ENCODE data around the gene ICAM2. TPM values are rescaled to one million over a fixed set of nuclear protein-coding genes. Genes with fewer than 3 reads are reported as not detected.

Gene ICAM2
- total RNA-seq, 1 donor from 2014 or later: not detected

DNA sequence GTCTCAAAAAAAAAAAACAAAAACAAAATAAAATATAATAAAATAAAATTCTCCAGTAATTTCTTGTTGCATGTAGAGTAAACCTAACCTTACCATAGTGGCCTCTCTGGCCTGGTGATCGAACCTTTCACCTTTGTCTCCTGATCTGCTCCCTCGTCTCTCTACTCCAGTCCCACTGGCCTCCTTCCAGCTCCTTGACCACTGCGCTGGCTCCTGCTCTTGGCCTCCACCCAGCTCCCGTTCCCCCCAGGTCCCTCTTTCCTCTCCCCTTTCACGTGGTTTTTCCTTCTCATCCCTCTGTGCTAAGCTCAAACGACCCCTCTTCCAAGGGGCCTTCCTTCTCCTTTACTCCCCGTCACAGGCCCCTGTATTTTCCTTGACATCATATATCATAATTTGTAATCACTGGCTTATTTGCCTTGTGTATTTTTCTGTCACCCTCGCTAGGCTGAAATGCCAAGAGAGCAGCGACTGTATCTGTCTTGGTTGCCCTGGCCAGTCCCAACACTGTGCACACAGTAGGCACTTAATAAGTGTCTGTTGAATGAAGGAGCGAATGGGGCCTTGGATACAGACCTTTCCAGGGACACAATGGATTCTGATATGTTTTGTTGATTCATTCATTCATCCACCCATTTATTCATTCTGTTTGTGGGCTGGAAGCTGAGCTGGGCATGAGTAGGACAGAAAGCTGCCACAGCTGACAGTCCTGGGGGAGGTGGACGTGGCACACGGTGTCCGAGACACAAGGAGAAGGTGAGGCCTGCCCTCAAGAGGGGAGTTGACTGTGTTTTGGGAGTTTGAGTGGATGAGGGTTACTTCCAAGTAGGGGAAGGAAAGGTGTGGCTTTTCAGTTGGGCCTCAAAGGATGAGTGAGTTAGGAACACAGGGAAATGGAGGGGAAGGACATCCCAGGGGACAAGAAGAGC is 41.9 kb downstream of the ICAM2 start:
- H3K36me3 Mint-ChIP-seq: no peaks in the 10 kb centered on the region
- no peak overlapping the region for H3K27ac Mint-ChIP-seq
- H3K4me3 Mint-ChIP-seq: no peak overlapping the region
- TF ChIP-seq, protein P1, sequence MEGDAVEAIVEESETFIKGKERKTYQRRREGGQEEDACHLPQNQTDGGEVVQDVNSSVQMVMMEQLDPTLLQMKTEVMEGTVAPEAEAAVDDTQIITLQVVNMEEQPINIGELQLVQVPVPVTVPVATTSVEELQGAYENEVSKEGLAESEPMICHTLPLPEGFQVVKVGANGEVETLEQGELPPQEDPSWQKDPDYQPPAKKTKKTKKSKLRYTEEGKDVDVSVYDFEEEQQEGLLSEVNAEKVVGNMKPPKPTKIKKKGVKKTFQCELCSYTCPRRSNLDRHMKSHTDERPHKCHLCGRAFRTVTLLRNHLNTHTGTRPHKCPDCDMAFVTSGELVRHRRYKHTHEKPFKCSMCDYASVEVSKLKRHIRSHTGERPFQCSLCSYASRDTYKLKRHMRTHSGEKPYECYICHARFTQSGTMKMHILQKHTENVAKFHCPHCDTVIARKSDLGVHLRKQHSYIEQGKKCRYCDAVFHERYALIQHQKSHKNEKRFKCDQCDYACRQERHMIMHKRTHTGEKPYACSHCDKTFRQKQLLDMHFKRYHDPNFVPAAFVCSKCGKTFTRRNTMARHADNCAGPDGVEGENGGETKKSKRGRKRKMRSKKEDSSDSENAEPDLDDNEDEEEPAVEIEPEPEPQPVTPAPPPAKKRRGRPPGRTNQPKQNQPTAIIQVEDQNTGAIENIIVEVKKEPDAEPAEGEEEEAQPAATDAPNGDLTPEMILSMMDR (conservative IDR thresholded peaks at IDR 0.05): no peak
- no peaks in the 10 kb centered on the region for H3K27me3 Mint-ChIP-seq
- DNase-seq (ENCODE audit: extremely low spot score, unreplicated experiment): no peak
- H3K9me3 Mint-ChIP-seq: peaks cover 10% of the 10 kb centered on the region
- peaks cover 9% of the 10 kb centered on the region for H3K4me1 Mint-ChIP-seq (ENCODE audit: unreplicated experiment)

DNA sequence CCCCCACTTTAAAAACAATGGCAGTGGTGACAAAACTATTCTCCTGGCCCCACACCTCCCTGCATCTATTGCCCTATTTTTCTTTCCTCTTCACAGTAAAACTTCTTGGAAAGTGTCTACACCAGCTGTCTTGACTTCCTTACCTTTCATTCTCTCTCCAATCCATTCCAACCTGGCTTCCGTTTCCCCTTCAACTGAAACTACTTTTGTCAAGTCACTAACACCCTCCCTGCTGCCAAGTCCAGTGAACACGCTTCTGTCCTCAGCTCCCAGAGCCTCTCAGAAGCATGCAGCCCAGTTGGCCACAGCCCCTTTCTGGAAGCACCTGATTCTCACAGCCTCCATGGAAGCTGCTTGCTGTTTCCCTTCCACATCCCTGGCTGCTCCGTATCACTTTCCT is 43.7 kb downstream of the ICAM2 start:
- peaks cover 9% of the 10 kb centered on the region for H3K4me1 Mint-ChIP-seq (ENCODE audit: unreplicated experiment)
- H3K36me3 Mint-ChIP-seq: no peaks in the 10 kb centered on the region
- peaks cover 4% of the 10 kb centered on the region for H3K27me3 Mint-ChIP-seq
- H3K9me3 Mint-ChIP-seq: no peaks in the 10 kb centered on the region
- H3K27ac Mint-ChIP-seq: no peak overlapping the region
- no peak overlapping the region for H3K4me3 Mint-ChIP-seq
- TF ChIP-seq, protein P1 (conservative IDR thresholded peaks at IDR 0.05): no peak
- DNase-seq (ENCODE audit: extremely low spot score, unreplicated experiment): no peak

DNA sequence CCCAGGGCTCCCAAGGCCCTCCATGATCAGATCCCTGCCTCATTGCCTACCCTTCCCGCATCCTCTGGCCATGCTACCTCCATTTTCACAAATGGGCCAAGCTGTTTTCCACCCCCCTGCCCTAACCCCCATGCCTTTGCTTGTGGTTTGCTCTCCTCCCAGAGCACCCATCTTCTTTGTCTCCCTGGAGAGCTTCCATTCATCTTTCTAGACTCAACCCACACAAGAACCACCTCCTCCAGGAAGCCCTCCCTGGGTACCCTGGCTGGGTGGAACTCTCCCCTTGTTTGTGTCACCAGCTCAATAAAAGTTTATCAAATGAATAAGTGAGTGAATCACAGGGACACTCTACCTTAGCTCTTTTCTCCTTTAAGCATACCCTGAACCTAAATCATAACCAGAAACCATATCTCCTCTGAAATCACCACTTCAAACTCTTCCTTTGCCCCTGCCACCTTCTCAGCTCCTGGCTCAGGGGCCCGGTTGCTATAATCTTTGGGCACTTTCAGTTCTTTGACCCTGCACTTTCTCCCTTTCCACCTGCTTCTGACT is 44.8 kb downstream of the ICAM2 start:
- Mint-ChIP-seq H3K27me3 (peaks cover 4% of the 10 kb centered on the region), H3K4me3 (no peak overlapping the region), H3K4me1 (ENCODE audit: unreplicated experiment) (peaks cover 9% of the 10 kb centered on the region), H3K27ac (no peak overlapping the region), H3K9me3 (no peaks in the 10 kb centered on the region), H3K36me3 (no peaks in the 10 kb centered on the region)
- DNase-seq (ENCODE audit: extremely low spot score, unreplicated experiment): no peak
- TF ChIP-seq, protein P1 (conservative IDR thresholded peaks at IDR 0.05): no peak

DNA sequence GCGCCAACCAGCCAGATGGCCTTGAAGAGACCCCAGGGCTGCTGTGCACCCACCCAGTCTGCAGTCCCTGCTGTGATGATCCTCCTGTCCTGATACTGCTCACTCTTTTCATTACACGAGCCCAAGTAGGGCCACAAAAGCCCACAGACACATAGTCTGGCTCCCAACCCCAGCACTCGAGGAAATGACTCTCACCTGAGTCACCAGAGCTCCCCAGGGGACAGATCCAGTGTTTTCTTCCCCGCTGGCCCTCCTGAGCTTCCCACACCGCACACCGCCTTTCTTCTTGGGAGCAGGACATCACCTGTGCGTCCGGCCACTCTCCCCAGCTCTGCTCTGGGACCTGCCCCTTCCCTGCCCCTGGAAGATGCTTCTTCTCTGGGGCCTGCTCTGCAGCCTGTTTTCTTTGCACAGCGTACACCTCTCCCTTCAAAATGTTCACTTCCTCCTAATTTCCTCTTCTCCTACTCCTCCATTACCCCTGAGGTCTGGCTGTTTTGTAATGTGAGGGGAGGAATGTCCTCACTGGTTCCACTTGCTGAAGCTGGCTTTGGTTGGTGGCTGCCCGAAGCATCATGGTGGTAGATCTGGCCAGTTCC is 45.7 kb downstream of the ICAM2 start:
- H3K27ac Mint-ChIP-seq: no peak overlapping the region
- H3K27me3 Mint-ChIP-seq: peaks cover 4% of the 10 kb centered on the region
- no peaks in the 10 kb centered on the region for H3K9me3 Mint-ChIP-seq
- no peak for DNase-seq (ENCODE audit: extremely low spot score, unreplicated experiment)
- H3K4me3 Mint-ChIP-seq: no peak overlapping the region
- H3K4me1 Mint-ChIP-seq (ENCODE audit: unreplicated experiment): peaks cover 9% of the 10 kb centered on the region
- no peaks in the 10 kb centered on the region for H3K36me3 Mint-ChIP-seq
- TF ChIP-seq, protein P1 (conservative IDR thresholded peaks at IDR 0.05): no peak

DNA sequence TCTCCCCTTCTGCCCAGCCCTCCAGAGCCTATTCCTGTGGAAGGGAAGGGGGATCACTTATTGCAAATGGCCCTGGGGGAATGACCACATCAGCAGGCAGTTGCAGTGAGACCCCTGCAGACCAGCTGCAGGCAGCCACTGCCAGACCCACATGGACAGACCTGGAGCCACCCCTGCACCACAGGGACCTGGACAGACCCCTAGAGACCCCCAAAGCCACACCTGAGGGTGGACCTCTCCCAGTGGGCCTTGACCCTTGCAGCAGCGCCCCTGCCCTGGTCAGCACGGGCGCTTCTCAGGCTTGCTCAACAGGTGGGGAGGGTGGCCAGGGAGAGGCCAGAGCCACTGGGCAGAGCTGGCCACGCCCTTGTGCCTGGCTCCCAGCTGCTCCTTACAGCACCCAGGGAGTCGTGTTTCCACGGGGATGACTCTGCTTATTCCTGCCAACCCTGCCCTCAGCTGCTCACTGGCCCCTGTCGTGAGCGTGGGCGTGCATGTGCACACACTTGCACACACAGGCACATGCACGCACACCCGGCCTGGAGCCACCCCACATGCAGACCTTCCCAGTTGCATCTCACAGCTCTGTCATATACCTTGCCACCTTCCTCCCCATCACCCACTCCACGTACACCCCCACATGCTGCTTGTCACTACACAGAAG is 46.4 kb downstream of the ICAM2 start:
- TF ChIP-seq, protein P1 (conservative IDR thresholded peaks at IDR 0.05): no peak
- Mint-ChIP-seq H3K27me3 (peaks cover 6% of the 10 kb centered on the region), H3K9me3 (no peaks in the 10 kb centered on the region), H3K36me3 (no peaks in the 10 kb centered on the region), H3K27ac (no peak overlapping the region), H3K4me3 (no peak overlapping the region), H3K4me1 (ENCODE audit: unreplicated experiment) (peaks cover 9% of the 10 kb centered on the region)
- no peak for DNase-seq (ENCODE audit: extremely low spot score, unreplicated experiment)
